HCT116 (cell line): ENCODE results near the gene L1CAM. TPM values are rescaled to one million over a fixed set of nuclear protein-coding genes. Genes with fewer than 3 reads are reported as not detected.

Experiments used
- ATAC-seq: fragments of 200-7000 bp; cut with Tn5 transposase; 2 replicates; pipeline ENCODE4 v1.9.1; 2020; ENCODE audit warnings: mild to moderate bottlenecking, moderate library complexity
- BruUV-seq: library from RNA; stranded (reverse); fragments of 400-500 nt; replicated peaks from 2 replicates; lab custom pipeline; 2021; lab: Mats Ljungman, UMichigan
- CTCF ChIA-PET: fragments of 300-600 bp; sonication (Branson Sonifier 250); formaldehyde crosslinking; loops from one replicate; lab custom pipeline; 2021; ENCODE audit warnings: antibody characterized with exemption; lab: Charles Lee
- POLR2A ChIA-PET: fragments of 300-600, 350-600 bp; sonication (Branson Sonifier 250); formaldehyde crosslinking; loops from one replicate; lab custom pipeline; 2021; ENCODE audit warnings: antibody characterized with exemption; lab: Charles Lee
- RAD21 ChIA-PET, 2 experiments: fragments of 300-600 bp; sonication (Branson Sonifier 250); formaldehyde crosslinking; loops; one replicate each; lab custom pipeline; 2023; ENCODE audit warnings: low total read pairs in 2 of 2; ENCODE audit not compliant: uncharacterized antibody in 2 of 2, unreplicated experiment in 2 of 2, low non-redundant PET in 1 of 2; lab: Charles Lee
- DNase-seq: peaks from one replicate; pipeline ENCODE4 v3.0.0-alpha.2; 2010; ENCODE audit warnings: low read depth, low spot score
- H2AFZ ChIP-seq: fragments of 200-600 bp; shearing (Covaris generic), sonication (generic); 2 replicates; pipeline ENCODE4 v1.6.1; 2017; ENCODE audit warnings: low read depth, mixed run types, mixed read lengths, antibody characterized with exemption, low read length; ENCODE audit not compliant: poor library complexity, severe bottlenecking
- H3K27ac ChIP-seq: 2 replicates; pipeline ENCODE4 v1.5.1; 2012; ENCODE audit warnings: low read depth, low read length
- H3K27me3 ChIP-seq: fragments of 200-600 bp; sonication (generic); 2 replicates; pipeline ENCODE4 v1.6.1; 2016; ENCODE audit warnings: mixed run types, low read length, mixed read lengths; ENCODE audit not compliant: insufficient read depth
- H3K36me3 ChIP-seq, 2 experiments: fragments of 200-500 bp in 1 of 2; fragments of 200-600 bp in 1 of 2; sonication (Bioruptor generic) in 1 of 2; sonication (generic) in 1 of 2; 2 replicates each; pipeline versions ENCODE4 v1.5.1 to v1.6.1; 2014 to 2016; ENCODE audit warnings: low read length in 2 of 2, inconsistent platforms in 1 of 2, mixed read lengths in 1 of 2, mixed run types in 1 of 2; ENCODE audit not compliant: insufficient read depth in 2 of 2, control insufficient read depth in 1 of 2
- H3K4me1 ChIP-seq, 2 experiments: fragments of 200-600 bp in 1 of 2; sonication (generic) in 1 of 2; 2 replicates each; pipeline versions ENCODE4 v1.5.1 to v1.6.1; 2012 to 2017; ENCODE audit warnings: low read length in 2 of 2, inconsistent platforms in 1 of 2, mild to moderate bottlenecking in 1 of 2, mixed read lengths in 1 of 2, mixed run types in 1 of 2, moderate library complexity in 1 of 2; ENCODE audit not compliant: insufficient read depth in 2 of 2, control insufficient read depth in 1 of 2
- H3K4me2 ChIP-seq: fragments of 200-600 bp; sonication (generic); 2 replicates; pipeline ENCODE4 v1.6.1; 2017; ENCODE audit warnings: mixed run types, low read length, mixed read lengths
- H3K4me3 ChIP-seq, 2 experiments: fragments of 200-600 bp in 1 of 2; sonication (generic) in 1 of 2; replicated peaks in 1 of 2; 2 replicates each; pipeline ENCODE4 v1.5.1; 2011 to 2016; ENCODE audit warnings: low read length in 2 of 2, control low read depth in 1 of 2, low read depth in 1 of 2, mild to moderate bottlenecking in 1 of 2, mixed read lengths in 1 of 2, mixed run types in 1 of 2
- H3K79me2 ChIP-seq: fragments of 200-600 bp; sonication (generic); 2 replicates; pipeline ENCODE4 v1.6.1; 2017; ENCODE audit warnings: mild to moderate bottlenecking, mixed run types, low read length, moderate library complexity, mixed read lengths; ENCODE audit not compliant: insufficient read depth
- H3K9ac ChIP-seq: fragments of 200-600 bp; sonication (generic); 2 replicates; pipeline ENCODE4 v1.6.1; 2016; ENCODE audit warnings: low read length, mixed read lengths
- H3K9me2 ChIP-seq: fragments of 200-600 bp; sonication (generic), shearing (Covaris generic); 2 replicates; pipeline ENCODE4 v1.6.1; 2017; ENCODE audit warnings: mixed run types, mild to moderate bottlenecking, moderate library complexity; ENCODE audit not compliant: insufficient read depth
- H3K9me3 ChIP-seq, 2 experiments: fragments of 200-500 bp in 1 of 2; fragments of 200-600 bp in 1 of 2; sonication (Bioruptor generic) in 1 of 2; sonication (generic) in 1 of 2; 2 replicates each; pipeline ENCODE4 v1.6.1; 2014 to 2017; ENCODE audit warnings: low read length in 2 of 2, mixed read lengths in 2 of 2, inconsistent platforms in 1 of 2, low read depth in 1 of 2, mild to moderate bottlenecking in 1 of 2, mixed run types in 1 of 2, moderate library complexity in 1 of 2; ENCODE audit not compliant: control insufficient read depth in 1 of 2, insufficient read depth in 1 of 2
- H4K20me1 ChIP-seq: fragments of 200-600 bp; sonication (generic), shearing (Covaris generic); 2 replicates; pipeline ENCODE4 v1.6.1; 2017; ENCODE audit warnings: mixed run types, mild to moderate bottlenecking, moderate library complexity; ENCODE audit not compliant: insufficient read depth
- CEBPB ChIP-seq: IDR thresholded peaks from 2 replicates; pipeline ENCODE4 v1.6.1; 2012; ENCODE audit warnings: low read depth
- EGR1 ChIP-seq: IDR thresholded peaks from 2 replicates; pipeline ENCODE4 v1.6.1; 2012; ENCODE audit warnings: low read depth
- ELF1 ChIP-seq: IDR thresholded peaks from 2 replicates; pipeline ENCODE4 v1.6.1; 2012; ENCODE audit warnings: low read depth, borderline replicate concordance
- EZH2 ChIP-seq: fragments of 200-600 bp; sonication (generic); IDR thresholded peaks from 2 replicates; pipeline ENCODE4 v1.6.1; 2017; ENCODE audit warnings: antibody characterized with exemption, mixed run types
- EZH2phosphoT487 ChIP-seq: fragments of 200-600 bp; IDR thresholded peaks from 2 replicates; pipeline ENCODE4 v1.6.1; 2018; ENCODE audit warnings: antibody characterized with exemption, borderline replicate concordance
- JUND ChIP-seq: IDR thresholded peaks from 2 replicates; pipeline ENCODE4 v1.6.1; 2012
- MAX ChIP-seq: IDR thresholded peaks from 2 replicates; pipeline ENCODE4 v1.6.1; 2012
- POLR2A ChIP-seq: IDR thresholded peaks from 2 replicates; pipeline ENCODE4 v1.7.0; 2011; ENCODE audit warnings: borderline replicate concordance; ENCODE audit not compliant: insufficient read depth, insufficient read length; ENCODE audit errors: extremely low read depth
- POLR2AphosphoS5 ChIP-seq: IDR thresholded peaks from 2 replicates; pipeline ENCODE4 v1.6.1; 2011; ENCODE audit warnings: mild to moderate bottlenecking, low read depth, low read length, moderate library complexity
- RAD21 ChIP-seq: IDR thresholded peaks from 2 replicates; pipeline ENCODE4 v1.6.1; 2012; ENCODE audit warnings: low read depth, mild to moderate bottlenecking
- SP1 ChIP-seq: IDR thresholded peaks from 2 replicates; pipeline ENCODE4 v1.6.1; 2012; ENCODE audit warnings: low read depth
- SRF ChIP-seq: IDR thresholded peaks from 2 replicates; pipeline ENCODE4 v1.6.1; 2012; ENCODE audit warnings: low read depth
- TCF7L2 ChIP-seq: IDR thresholded peaks from 2 replicates; pipeline ENCODE4 v1.7.0; 2011; ENCODE audit warnings: borderline replicate concordance, inconsistent platforms; ENCODE audit not compliant: insufficient read depth, insufficient read length; ENCODE audit errors: extremely low read depth
- YY1 ChIP-seq: IDR thresholded peaks from 2 replicates; pipeline ENCODE4 v1.6.1; 2011; ENCODE audit warnings: low read length, low read depth, moderate library complexity, mild to moderate bottlenecking; ENCODE audit not compliant: insufficient replicate concordance; ENCODE audit errors: extremely low read depth
- ZFX ChIP-seq: fragments of 450-650 bp; IDR thresholded peaks from 2 replicates; pipeline ENCODE4 v1.6.1; 2017
- ZNF274 ChIP-seq: fragments of 200-500 bp; sonication (Bioruptor generic); IDR thresholded peaks from 2 replicates; pipeline ENCODE4 v1.6.1; 2014; ENCODE audit warnings: mild to moderate bottlenecking, low read depth, low read length, inconsistent platforms
- intact Hi-C: fragments of 100-400 bp; cut with micrococcal nuclease; formaldehyde crosslinking; loops from 2 replicates; pipeline ENCODE4 v1.10.0; 2022
- total RNA-seq: library from RNA; stranded (reverse); gene quantifications from one replicate; pipeline ENCODE4 v1.2.1, GENCODE V29; 2021; ENCODE audit not compliant: unreplicated experiment
- TF ChIP-seq, protein P1 (sequence below): IDR thresholded peaks from 2 replicates; pipeline ENCODE4 v1.6.1; 2011; ENCODE audit warnings: mild to moderate bottlenecking, low read length, moderate library complexity; ENCODE audit not compliant: insufficient replicate concordance; ENCODE audit errors: extremely low read depth

L1CAM gene
- total RNA-seq, 1 experiment from 2014 or later = 14.8 TPM

GRCh38 chrX:153882557-153882956 is 3.4 kb downstream of the L1CAM start:
- Histone ChIP-seq H3K4me3 (no peak overlapping the region), H3K4me2 (peak overlapping the region; percentile 17; the same call in 1 of the 2 replicates), H3K36me3 (no peaks in the 10 kb centered on the region), H3K4me1 (peaks cover 9 to 37% of the 10 kb centered on the region in 2 experiments), H3K9me3 (no peaks in the 10 kb centered on the region), H3K27ac (no peak overlapping the region), H4K20me1 (no peaks in the 10 kb centered on the region), H3K9me2 (no peaks in the 10 kb centered on the region), H3K79me2 (no peaks in the 10 kb centered on the region), H3K27me3 (no peaks in the 10 kb centered on the region), H2AFZ (no peak overlapping the region), H3K9ac (no peak overlapping the region)
- ChIA-PET POLR2A (no interaction called here), RAD21 (no interaction called here), CTCF (no interaction called here)
- ATAC-seq (no peak), DNase-seq (no peak)
- intact Hi-C loops = no loop called here
- no peak for TF ChIP-seq ELF1
- TF ChIP-seq JUND = no peak
- TF ChIP-seq EGR1 = no peak
- TF ChIP-seq EZH2phosphoT487 = no peak
- no peak for TF ChIP-seq YY1
- TF ChIP-seq EZH2 = no peak
- no peak for TF ChIP-seq ZNF274
- no peak for TF ChIP-seq MAX
- TF ChIP-seq ZFX = no peak
- BruUV-seq = no TSS peak

DNA sequence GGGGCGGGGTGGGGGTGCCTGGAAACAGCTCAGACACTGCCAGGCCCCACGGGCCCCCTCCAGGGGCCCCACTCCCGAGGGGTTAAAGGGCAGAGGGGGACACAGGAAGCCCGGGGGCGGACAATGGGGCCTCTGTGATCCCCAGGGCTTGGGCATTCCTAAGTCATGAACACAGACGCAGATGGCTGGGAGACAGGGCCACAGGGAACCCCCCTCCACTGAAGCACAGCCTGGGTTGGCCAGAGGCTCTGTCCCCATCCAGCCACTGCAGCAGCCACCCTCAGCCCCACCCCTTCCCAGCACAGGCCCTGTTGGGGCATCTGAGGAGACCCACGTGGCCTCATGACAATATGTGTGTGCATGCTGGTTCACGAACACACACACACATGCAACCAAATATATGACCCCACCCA is 3.9 kb downstream of the L1CAM start:
- Histone ChIP-seq H3K36me3 (no peaks in the 10 kb centered on the region), H3K4me2 (peak overlapping the region; percentile 17), H3K9me2 (no peaks in the 10 kb centered on the region), H3K27ac (no peak overlapping the region), H3K27me3 (no peaks in the 10 kb centered on the region), H3K4me3 (no peak overlapping the region), H3K9ac (no peak overlapping the region), H2AFZ (no peak overlapping the region), H4K20me1 (no peaks in the 10 kb centered on the region), H3K79me2 (no peaks in the 10 kb centered on the region), H3K4me1 (peaks cover 9 to 37% of the 10 kb centered on the region in 2 experiments), H3K9me3 (no peaks in the 10 kb centered on the region)
- ATAC-seq (peak; percentile 28; the same call in 1 of the 2 replicates), DNase-seq (no peak)
- CTCF ChIA-PET = no interaction called here
- no TSS peak for BruUV-seq
- intact Hi-C loops = no loop called here
- RAD21 ChIA-PET = no interaction called here
- POLR2A ChIA-PET = no interaction called here
- TF ChIP-seq TCF7L2 (no peak), JUND (no peak), CEBPB (no peak), YY1 (no peak), POLR2A (no peak), MAX (no peak), SP1 (no peak), ZNF274 (no peak), RAD21 (no peak), EZH2 (no peak), SRF (no peak), ELF1 (no peak), POLR2AphosphoS5 (no peak)
- TF ChIP-seq, protein P1, sequence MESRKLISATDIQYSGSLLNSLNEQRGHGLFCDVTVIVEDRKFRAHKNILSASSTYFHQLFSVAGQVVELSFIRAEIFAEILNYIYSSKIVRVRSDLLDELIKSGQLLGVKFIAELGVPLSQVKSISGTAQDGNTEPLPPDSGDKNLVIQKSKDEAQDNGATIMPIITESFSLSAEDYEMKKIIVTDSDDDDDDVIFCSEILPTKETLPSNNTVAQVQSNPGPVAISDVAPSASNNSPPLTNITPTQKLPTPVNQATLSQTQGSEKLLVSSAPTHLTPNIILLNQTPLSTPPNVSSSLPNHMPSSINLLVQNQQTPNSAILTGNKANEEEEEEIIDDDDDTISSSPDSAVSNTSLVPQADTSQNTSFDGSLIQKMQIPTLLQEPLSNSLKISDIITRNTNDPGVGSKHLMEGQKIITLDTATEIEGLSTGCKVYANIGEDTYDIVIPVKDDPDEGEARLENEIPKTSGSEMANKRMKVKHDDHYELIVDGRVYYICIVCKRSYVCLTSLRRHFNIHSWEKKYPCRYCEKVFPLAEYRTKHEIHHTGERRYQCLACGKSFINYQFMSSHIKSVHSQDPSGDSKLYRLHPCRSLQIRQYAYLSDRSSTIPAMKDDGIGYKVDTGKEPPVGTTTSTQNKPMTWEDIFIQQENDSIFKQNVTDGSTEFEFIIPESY = no peak
